ENCODE measurements around the gene PLCXD1. TPM values are rescaled to one million over a fixed set of nuclear protein-coding genes. Genes with fewer than 3 reads are reported as not detected.
"Not testable (repeated sequence)": the region's sequence is repeated elsewhere in the genome, so short reads cannot be mapped to it uniquely, and the experiment has no call there.

The PLCXD1 gene
- total RNA-seq, 2 donors from 2014 or later, result 12.9 to 20.8 TPM

DNA sequence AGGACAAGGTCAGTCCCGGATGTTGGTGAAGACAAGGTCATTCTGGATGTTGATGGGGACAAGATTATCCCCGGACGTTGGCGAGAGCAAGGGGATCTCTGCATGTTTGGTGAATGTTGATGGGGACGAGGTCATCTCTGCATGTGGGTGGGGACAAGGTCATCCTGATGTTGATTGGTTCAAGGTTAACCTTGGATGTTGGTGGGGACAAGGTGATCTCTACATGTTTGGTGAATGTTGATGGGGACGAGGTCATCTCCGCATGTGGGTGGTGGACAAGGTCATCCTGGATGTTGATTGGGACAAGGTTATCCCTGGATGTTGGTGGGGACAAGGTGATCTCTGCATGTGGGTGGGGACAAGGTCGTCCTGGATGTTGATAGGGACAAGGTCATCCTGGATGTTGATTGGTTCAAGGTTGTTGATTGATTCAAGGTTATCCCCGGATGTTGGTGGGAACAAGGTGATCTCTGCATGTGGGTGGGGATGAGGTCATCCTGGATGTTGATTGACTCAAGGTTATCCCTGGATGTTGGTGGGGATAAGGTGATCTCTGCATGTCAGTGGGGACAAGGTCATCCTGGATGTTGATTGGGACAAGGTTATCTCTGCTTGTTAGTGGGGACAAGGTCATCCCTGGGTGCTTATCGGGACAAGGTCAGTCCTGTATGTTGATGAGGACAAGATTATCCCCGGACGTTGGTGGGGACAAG lies 28.8 kb upstream of the PLCXD1 start:
- no peaks in the 10 kb centered on the region for H3K36me3 ChIP-seq
- H3K9me3 ChIP-seq, result no peaks in the 10 kb centered on the region
- no peaks in the 10 kb centered on the region for H3K27me3 ChIP-seq (replicated peaks; ENCODE audit: insufficient read depth)
- H3K4me3 ChIP-seq, result no peak overlapping the region
- DNase-seq (ENCODE audit: low spot score), result no peak
- H3K27ac ChIP-seq, result no peak overlapping the region
- WGBS, result 87% methylated on average over 12 of the region's 12 CpGs
- TF ChIP-seq POLR2AphosphoS5 (IDR thresholded peaks at IDR 0.05) (no peak), POLR2A (IDR thresholded peaks at IDR 0.05) (no peak)
- TF ChIP-seq, protein P1, sequence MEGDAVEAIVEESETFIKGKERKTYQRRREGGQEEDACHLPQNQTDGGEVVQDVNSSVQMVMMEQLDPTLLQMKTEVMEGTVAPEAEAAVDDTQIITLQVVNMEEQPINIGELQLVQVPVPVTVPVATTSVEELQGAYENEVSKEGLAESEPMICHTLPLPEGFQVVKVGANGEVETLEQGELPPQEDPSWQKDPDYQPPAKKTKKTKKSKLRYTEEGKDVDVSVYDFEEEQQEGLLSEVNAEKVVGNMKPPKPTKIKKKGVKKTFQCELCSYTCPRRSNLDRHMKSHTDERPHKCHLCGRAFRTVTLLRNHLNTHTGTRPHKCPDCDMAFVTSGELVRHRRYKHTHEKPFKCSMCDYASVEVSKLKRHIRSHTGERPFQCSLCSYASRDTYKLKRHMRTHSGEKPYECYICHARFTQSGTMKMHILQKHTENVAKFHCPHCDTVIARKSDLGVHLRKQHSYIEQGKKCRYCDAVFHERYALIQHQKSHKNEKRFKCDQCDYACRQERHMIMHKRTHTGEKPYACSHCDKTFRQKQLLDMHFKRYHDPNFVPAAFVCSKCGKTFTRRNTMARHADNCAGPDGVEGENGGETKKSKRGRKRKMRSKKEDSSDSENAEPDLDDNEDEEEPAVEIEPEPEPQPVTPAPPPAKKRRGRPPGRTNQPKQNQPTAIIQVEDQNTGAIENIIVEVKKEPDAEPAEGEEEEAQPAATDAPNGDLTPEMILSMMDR (IDR thresholded peaks at IDR 0.05), result no peak
- no peaks in the 10 kb centered on the region for H3K4me1 ChIP-seq (replicated peaks)
- intact Hi-C loops (cut with DNase I), result no loop called here

DNA sequence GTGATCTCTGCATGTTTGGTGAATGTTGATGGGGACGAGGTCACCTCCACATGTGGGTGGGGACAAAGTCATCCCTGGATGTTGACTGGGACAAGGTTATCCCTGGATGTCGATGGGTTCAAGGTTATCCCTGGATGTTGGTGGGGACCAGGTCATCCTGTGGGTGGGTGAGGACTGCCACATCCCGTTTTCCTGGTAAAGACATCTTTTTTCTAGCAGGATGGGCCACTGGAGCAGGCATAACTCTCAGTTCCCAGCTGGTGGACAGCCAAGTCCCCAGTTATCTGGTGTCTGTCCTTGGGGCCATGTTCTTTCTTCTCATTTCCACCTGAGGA lies 28.3 kb upstream of the PLCXD1 start:
- H3K9me3 ChIP-seq, result no peaks in the 10 kb centered on the region
- WGBS, result 88% methylated on average over 3 of the region's 3 CpGs

DNA sequence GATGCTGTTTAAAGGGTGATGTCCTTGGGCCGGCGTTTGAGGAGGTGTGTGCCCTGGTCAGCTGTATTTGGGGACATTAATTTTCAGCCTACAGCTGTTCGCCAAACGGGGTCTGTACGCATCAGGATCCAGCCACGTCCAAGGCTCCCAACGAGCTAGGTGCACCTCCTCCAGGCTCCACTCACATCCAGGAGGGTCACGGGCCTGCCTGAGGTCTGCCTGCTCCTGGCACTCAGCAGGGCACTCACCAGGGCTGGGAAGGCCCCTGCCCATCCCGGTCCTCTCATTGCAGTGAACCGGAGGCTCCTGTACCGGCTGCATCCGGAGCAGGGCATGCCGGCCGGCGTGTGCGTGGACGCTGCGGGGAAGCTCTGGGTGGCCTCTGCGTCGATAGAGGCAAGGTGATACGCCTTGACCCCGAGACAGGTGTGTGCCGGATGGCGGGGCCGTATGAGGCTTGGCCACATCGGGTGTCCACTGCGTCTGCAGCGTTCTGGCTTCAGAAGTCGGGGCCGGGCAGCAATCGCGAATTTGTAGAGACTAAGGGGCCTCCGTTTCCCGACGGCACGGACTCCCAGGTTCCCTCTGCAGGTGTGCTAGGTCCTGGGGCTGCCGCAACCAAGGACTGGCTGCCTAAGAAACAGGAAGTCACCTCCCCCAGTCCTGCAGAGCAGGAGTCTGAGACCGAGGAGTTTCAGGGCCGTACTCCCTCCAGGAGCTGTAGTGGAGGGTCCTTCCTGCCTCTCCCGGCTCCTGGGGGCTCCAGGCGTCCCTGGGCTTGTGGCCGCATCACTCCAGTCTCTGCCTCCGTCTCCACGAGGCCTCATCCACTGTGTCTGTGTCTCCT lies 27.5 kb upstream of the PLCXD1 start:
- Histone ChIP-seq H3K4me1 (replicated peaks) (no peaks in the 10 kb centered on the region), H3K36me3 (no peaks in the 10 kb centered on the region), H3K27me3 (replicated peaks; ENCODE audit: insufficient read depth) (no peaks in the 10 kb centered on the region), H3K4me3 (no peak overlapping the region), H3K9me3 (no peaks in the 10 kb centered on the region), H3K27ac (no peak overlapping the region)
- WGBS, result 90% methylated on average over 42 of the region's 44 CpGs
- TF ChIP-seq, protein P1 (IDR thresholded peaks at IDR 0.05), result no peak
- TF ChIP-seq POLR2A (IDR thresholded peaks at IDR 0.05) (no peak), POLR2AphosphoS5 (IDR thresholded peaks at IDR 0.05) (no peak)
- intact Hi-C loops (cut with DNase I), result no loop called here
- no peak for DNase-seq (ENCODE audit: low spot score)

More for the DNA sequence above, 28.3 kb upstream of the PLCXD1 start:
- TF ChIP-seq POLR2A (IDR thresholded peaks at IDR 0.05), result no peak
- Histone ChIP-seq H3K27ac (no peak overlapping the region), H3K4me1 (replicated peaks) (no peaks in the 10 kb centered on the region), H3K27me3 (replicated peaks; ENCODE audit: insufficient read depth) (no peaks in the 10 kb centered on the region), H3K4me3 (no peak overlapping the region), H3K36me3 (no peaks in the 10 kb centered on the region)
- no peak for DNase-seq (ENCODE audit: low spot score)
- intact Hi-C loops (cut with DNase I), result no loop called here

DNA sequence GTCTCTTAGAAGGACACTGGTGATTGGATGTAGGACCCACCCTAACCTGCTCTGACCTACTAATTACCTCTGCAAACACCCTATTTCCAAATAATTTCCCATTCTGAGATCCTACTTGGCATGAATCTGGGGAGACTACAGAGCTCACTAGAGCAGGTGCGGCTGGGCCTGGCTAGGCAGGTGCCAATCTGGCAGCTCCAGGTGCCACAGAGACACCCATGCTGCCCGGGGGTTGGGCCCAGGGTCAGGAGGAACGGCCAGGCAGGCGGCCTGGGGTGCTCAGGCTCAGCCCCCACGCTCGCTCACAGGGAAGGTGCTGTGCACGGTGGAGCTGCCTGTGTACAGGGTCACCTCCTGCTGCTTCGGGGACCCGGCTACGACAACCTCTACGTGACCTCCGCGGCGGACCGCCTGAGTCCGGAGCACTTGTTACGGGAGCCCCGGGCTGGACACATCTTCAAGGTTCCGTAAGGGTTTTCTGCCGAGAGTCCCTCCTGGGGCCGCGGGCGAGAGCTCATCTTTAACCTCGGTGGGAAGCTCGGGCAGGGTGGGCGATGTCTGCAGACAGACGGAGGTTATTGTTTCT lies 26.5 kb upstream of the PLCXD1 start:
- 96% methylated on average over 27 of the region's 27 CpGs for WGBS
- H3K9me3 ChIP-seq, result no peaks in the 10 kb centered on the region
- H3K27ac ChIP-seq, result no peak overlapping the region
- no peak overlapping the region for H3K4me3 ChIP-seq
- H3K27me3 ChIP-seq (replicated peaks; ENCODE audit: insufficient read depth), result no peaks in the 10 kb centered on the region
- intact Hi-C loops (cut with DNase I), result no loop called here
- H3K36me3 ChIP-seq, result no peaks in the 10 kb centered on the region
- TF ChIP-seq POLR2A (IDR thresholded peaks at IDR 0.05) (no peak), POLR2AphosphoS5 (IDR thresholded peaks at IDR 0.05) (no peak)
- TF ChIP-seq, protein P1 (IDR thresholded peaks at IDR 0.05), result no peak
- DNase-seq (ENCODE audit: low spot score), result no peak
- no peaks in the 10 kb centered on the region for H3K4me1 ChIP-seq (replicated peaks)

DNA sequence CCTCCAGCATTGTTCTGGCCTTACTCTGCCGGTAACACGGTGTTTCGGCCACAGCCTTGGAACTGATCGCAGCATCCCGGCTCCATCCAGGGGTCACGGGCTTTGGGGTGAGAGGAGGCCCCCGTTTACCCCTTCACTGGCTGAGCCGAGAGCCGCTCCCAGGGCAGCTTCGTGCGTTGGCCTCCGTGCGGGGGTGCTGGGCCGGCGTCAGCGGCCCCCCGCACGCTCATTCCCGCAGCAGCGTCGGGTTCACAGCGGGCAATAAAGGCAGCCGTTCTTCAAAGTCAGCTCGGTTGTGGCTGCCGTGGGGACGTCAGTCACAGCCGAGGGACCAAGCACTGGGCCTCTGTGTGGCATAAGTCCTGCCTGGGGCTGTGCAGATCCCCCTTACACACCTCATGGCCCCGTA lies 25.3 kb upstream of the PLCXD1 start:
- Histone ChIP-seq H3K9me3 (no peaks in the 10 kb centered on the region), H3K36me3 (no peaks in the 10 kb centered on the region), H3K27ac (no peak overlapping the region), H3K4me3 (no peak overlapping the region), H3K4me1 (replicated peaks) (no peaks in the 10 kb centered on the region), H3K27me3 (replicated peaks; ENCODE audit: insufficient read depth) (no peaks in the 10 kb centered on the region)
- no peak for DNase-seq (ENCODE audit: low spot score)
- TF ChIP-seq POLR2A (IDR thresholded peaks at IDR 0.05), result no peak
- TF ChIP-seq, protein P1 (IDR thresholded peaks at IDR 0.05), result no peak
- intact Hi-C loops (cut with DNase I), result no loop called here
- WGBS, result 62% methylated on average over 28 of the region's 28 CpGs

DNA sequence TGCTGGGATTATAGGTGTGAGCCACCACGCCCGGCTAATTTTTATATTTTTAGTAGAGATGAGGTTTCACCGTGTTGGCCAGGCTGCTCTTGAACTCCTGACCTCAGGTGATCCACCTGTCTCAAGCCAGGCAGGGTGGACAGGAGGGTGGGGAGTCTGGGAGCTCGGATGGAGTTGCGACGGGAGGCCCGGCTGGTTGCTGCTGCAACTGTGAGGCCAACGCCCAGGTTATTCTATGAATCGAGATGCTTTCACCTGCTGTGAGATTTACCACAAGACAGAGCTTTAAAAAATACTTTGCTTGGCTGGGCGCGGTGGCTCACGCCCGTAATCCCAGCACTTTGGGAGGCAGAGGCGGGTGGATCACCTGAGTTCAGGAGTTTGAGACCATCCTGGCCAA lies 24.1 kb upstream of the PLCXD1 start:
- H3K4me3 ChIP-seq; H3K36me3 ChIP-seq; H3K27ac ChIP-seq; DNase-seq (ENCODE audit: low spot score); H3K4me1 ChIP-seq (replicated peaks); H3K9me3 ChIP-seq; H3K27me3 ChIP-seq (replicated peaks; ENCODE audit: insufficient read depth); intact Hi-C loops (cut with DNase I): not testable (repeated sequence)
- WGBS, result 91% methylated on average over 14 of the region's 14 CpGs

All from prostate gland (tissue), 2 donors.